HEK293T (cell line): ENCODE data around the gene MEGF9.

Experiments used
- CTCF ChIA-PET: fragments of 350-600 bp; formaldehyde crosslinking; extraction: SDS; loops from one replicate; lab custom pipeline; 2021; ENCODE audit warnings: antibody characterized with exemption, inconsistent platforms; lab: Yijun Ruan, JAX
- POLR2A ChIA-PET: fragments of 350-600 bp; formaldehyde crosslinking; extraction: SDS; loops from one replicate; lab custom pipeline; 2020; ENCODE audit warnings: antibody characterized with exemption, inconsistent platforms; lab: Yijun Ruan, JAX
- DNase-seq: peaks from one replicate; pipeline ENCODE4 v3.0.0; 2012; ENCODE audit warnings: mixed read lengths; ENCODE audit errors: extremely low spot score
- ARNT ChIP-seq: fragments of 450-650 bp; IDR thresholded peaks from 2 replicates; pipeline ENCODE4 v1.6.1; 2017; ENCODE audit warnings: mild to moderate bottlenecking
- BHLHE40 ChIP-seq: fragments of 450-650 bp; IDR thresholded peaks from 2 replicates; pipeline ENCODE4 v1.6.1; 2016; ENCODE audit warnings: mild to moderate bottlenecking, moderate library complexity, borderline replicate concordance
- CTBP1 ChIP-seq: fragments of 450-650 bp; IDR thresholded peaks from 2 replicates; pipeline ENCODE4 v1.6.1; 2016; ENCODE audit warnings: borderline replicate concordance
- ELF4 ChIP-seq: fragments of 450-650 bp; IDR thresholded peaks from 2 replicates; pipeline ENCODE4 v1.6.1; 2017; ENCODE audit warnings: antibody characterized with exemption
- FOXA1 ChIP-seq: fragments of 450-650 bp; IDR thresholded peaks from 2 replicates; pipeline ENCODE4 v1.6.1; 2016; ENCODE audit warnings: mild to moderate bottlenecking
- FOXK2 ChIP-seq: fragments of 450-650 bp; IDR thresholded peaks from 2 replicates; pipeline ENCODE4 v1.6.1; 2016; ENCODE audit warnings: mild to moderate bottlenecking
- FOXM1 ChIP-seq: fragments of 450-650 bp; IDR thresholded peaks from 2 replicates; pipeline ENCODE4 v1.6.1; 2017; ENCODE audit warnings: mild to moderate bottlenecking, borderline replicate concordance
- HDGF ChIP-seq: fragments of 450-650 bp; IDR thresholded peaks from 2 replicates; pipeline ENCODE4 v1.6.1; 2017; ENCODE audit warnings: antibody characterized with exemption, borderline replicate concordance
- L3MBTL2 ChIP-seq: fragments of 450-650 bp; conservative IDR thresholded peaks from 2 replicates; pipeline ENCODE4 v1.6.1; 2016; ENCODE audit warnings: mild to moderate bottlenecking
- LEF1 ChIP-seq: fragments of 450-650 bp; IDR thresholded peaks from 2 replicates; pipeline ENCODE4 v1.6.1; 2017; ENCODE audit warnings: mild to moderate bottlenecking, borderline replicate concordance
- NFRKB ChIP-seq: fragments of 450-650 bp; IDR thresholded peaks from 2 replicates; pipeline ENCODE4 v1.6.1; 2016; ENCODE audit warnings: mild to moderate bottlenecking, moderate library complexity
- SP1 ChIP-seq: fragments of 450-650 bp; IDR thresholded peaks from 2 replicates; pipeline ENCODE4 v1.6.1; 2017
- SUZ12 ChIP-seq: fragments of 450-650 bp; IDR thresholded peaks from 2 replicates; pipeline ENCODE4 v1.6.1; 2016; ENCODE audit warnings: mild to moderate bottlenecking
- TARDBP ChIP-seq: fragments of 450-650 bp; IDR thresholded peaks from 2 replicates; pipeline ENCODE4 v1.6.1; 2016
- ZNF384 ChIP-seq: fragments of 450-650 bp; IDR thresholded peaks from 2 replicates; pipeline ENCODE4 v1.6.1; 2016
- TF ChIP-seq, protein P1 (sequence below): fragments of 450-650 bp; IDR thresholded peaks from 2 replicates; pipeline ENCODE4 v1.6.1; 2016

Gene MEGF9

GRCh38 chr9:120694559-120694958, 19.7 kb downstream of the MEGF9 start:
- DNase-seq, result no peak
- CTCF ChIA-PET, result no interaction called here
- TF ChIP-seq ARNT (no peak), L3MBTL2 (no peak), NFRKB (no peak), FOXA1 (no peak), BHLHE40 (no peak), TARDBP (no peak), SP1 (no peak), ELF4 (no peak), HDGF (no peak), FOXM1 (no peak), CTBP1 (no peak), LEF1 (no peak)
- TF ChIP-seq, protein P1, sequence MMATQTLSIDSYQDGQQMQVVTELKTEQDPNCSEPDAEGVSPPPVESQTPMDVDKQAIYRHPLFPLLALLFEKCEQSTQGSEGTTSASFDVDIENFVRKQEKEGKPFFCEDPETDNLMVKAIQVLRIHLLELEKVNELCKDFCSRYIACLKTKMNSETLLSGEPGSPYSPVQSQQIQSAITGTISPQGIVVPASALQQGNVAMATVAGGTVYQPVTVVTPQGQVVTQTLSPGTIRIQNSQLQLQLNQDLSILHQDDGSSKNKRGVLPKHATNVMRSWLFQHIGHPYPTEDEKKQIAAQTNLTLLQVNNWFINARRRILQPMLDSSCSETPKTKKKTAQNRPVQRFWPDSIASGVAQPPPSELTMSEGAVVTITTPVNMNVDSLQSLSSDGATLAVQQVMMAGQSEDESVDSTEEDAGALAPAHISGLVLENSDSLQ, result no peak
- POLR2A ChIA-PET, result no interaction called here

DNA sequence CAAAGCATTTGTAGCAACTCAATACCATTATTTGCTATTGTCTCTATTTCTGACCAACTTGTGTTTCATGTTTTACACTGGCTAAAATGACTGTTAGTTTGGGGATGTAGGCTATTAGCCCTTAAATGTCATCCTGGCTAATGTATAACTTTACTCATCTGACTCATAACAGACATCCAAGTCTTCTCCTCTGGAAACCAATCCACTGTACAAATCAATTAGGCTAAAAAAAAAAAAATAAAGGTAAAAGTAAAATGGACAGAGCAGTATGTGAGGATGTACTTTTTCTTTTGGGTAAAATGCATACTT, 20.6 kb downstream of the MEGF9 start:
- ChIA-PET CTCF (no interaction called here), POLR2A (no interaction called here)
- no peak for DNase-seq
- TF ChIP-seq FOXA1, result no peak
- no peak for TF ChIP-seq ELF4
- TF ChIP-seq CTBP1, result no peak
- no peak for TF ChIP-seq TARDBP
- no peak for TF ChIP-seq BHLHE40

- DNase-seq, result no peak
- POLR2A ChIA-PET, result no interaction called here
- CTCF ChIA-PET, result no interaction called here
- TF ChIP-seq CTBP1 (no peak), ELF4 (no peak), HDGF (no peak), LEF1 (no peak), FOXK2 (no peak), FOXM1 (no peak), ARNT (no peak), NFRKB (no peak)
- TF ChIP-seq, protein P1, result no peak
Observed at GRCh38 chr9:120692901-120693699, 21.2 kb downstream of the MEGF9 start.

DNA sequence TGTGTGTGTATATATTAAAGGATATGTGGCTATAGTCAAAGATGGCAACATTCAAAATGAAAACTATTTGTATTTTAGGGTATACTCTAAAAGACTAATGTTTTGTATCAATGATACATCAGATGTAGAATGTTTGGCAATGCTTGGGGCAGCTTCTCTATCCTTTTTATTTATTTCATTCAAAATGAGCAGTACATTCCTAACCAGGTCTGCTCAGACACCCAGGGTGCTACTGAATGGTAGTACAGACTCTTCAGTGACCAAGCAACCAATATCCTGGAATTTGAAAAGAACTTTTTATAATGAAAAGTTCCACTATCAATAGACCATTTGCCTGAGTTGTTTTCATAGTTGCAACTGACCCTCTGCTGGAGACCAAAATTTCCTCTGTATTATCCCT, 23.9 kb downstream of the MEGF9 start:
- DNase-seq, result no peak
- POLR2A ChIA-PET, result no interaction called here
- TF ChIP-seq FOXK2 (no peak), HDGF (no peak), NFRKB (no peak), FOXM1 (no peak), CTBP1 (no peak), SP1 (no peak), ELF4 (no peak), ARNT (no peak), LEF1 (no peak), TARDBP (no peak)
- CTCF ChIA-PET, result no interaction called here

DNA sequence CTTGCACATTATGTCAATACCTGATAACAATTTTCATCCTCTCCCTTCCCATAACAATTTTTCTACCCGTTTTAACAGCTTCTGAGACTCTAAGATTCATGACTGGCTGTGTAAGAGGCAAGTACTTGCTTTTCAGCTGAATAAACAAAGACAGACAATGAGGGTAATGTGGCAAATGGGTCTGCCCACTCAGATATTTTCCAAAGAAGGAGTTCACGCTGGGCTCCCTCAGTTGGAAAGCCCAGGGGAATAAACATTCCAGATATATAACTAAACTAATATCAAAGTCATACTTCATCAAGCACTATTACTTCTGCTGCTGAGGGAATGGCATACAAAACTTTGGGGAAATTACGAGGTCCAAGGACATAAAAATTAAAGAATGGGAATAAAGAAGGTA, 24.4 kb downstream of the MEGF9 start:
- CTCF ChIA-PET, result no interaction called here
- peak; percentile 15 for DNase-seq
- TF ChIP-seq FOXA1, result 0 out of 2 replicates have a peak, but pooled peaks have one; percentile 15
- no peak for TF ChIP-seq NFRKB
- TF ChIP-seq, protein P1, result peak; percentile 50
- TF ChIP-seq ELF4, result no peak
- TF ChIP-seq BHLHE40, result no peak
- POLR2A ChIA-PET, result no interaction called here

DNA sequence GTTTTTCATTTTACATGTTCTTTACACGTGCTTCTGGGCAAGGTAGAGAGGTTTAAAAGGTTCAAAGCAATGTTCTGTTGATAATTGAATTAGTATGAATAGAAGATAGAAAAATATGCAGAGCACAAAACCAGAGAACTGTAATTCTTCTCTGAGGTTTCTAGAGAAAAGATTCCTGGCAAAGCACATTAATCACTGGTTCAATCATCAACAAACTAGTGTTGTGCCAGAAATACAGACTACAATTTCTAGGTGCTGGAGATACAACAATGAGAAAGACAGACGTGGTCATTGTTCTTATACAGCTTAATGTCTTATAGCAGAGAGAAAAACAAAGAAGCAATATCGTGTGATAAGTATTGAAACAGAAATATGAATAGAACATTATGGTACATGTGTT, 25.5 kb downstream of the MEGF9 start:
- POLR2A ChIA-PET, result no interaction called here
- TF ChIP-seq TARDBP (no peak), ELF4 (no peak), NFRKB (no peak)
- TF ChIP-seq, protein P1, result no peak
- CTCF ChIA-PET, result no interaction called here
- DNase-seq, result no peak

- ChIA-PET CTCF (no interaction called here), POLR2A (no interaction called here)
- no peak for TF ChIP-seq ZNF384
- TF ChIP-seq LEF1, result no peak
- no peak for TF ChIP-seq TARDBP
- no peak for TF ChIP-seq FOXK2
- TF ChIP-seq, protein P1, result no peak
- TF ChIP-seq ARNT, result no peak
- no peak for TF ChIP-seq SUZ12
- no peak for TF ChIP-seq NFRKB
- no peak for TF ChIP-seq CTBP1
- TF ChIP-seq BHLHE40, result no peak
- no peak for TF ChIP-seq FOXM1
- TF ChIP-seq L3MBTL2, result no peak
- TF ChIP-seq ELF4, result no peak
- TF ChIP-seq HDGF, result no peak
- TF ChIP-seq FOXA1, result no peak
- TF ChIP-seq SP1, result no peak
- DNase-seq, result no peak
Observed at GRCh38 chr9:120683150-120683549, 31.1 kb downstream of the MEGF9 start.
